IMR-90 (cell line): Measurements from ENCODE around the gene NDUFA5.

Experiments
- BHLHE40 ChIP-seq: fragments of 150-350 bp; IDR thresholded peaks from 2 replicates; pipeline ENCODE4 v1.6.1; 2016; ENCODE audit warnings: mild to moderate bottlenecking, low read depth, low read length
- TF ChIP-seq, protein P1 (sequence below): conservative IDR thresholded peaks from 2 replicates; pipeline ENCODE4 v1.5.1; 2012; ENCODE audit warnings: mild to moderate bottlenecking, low read depth, low read length, improper control_type of control experiment

GRCh38 chr7:123499211-123499970 is 58.2 kb downstream of the NDUFA5 start:
- TF ChIP-seq, protein P1, sequence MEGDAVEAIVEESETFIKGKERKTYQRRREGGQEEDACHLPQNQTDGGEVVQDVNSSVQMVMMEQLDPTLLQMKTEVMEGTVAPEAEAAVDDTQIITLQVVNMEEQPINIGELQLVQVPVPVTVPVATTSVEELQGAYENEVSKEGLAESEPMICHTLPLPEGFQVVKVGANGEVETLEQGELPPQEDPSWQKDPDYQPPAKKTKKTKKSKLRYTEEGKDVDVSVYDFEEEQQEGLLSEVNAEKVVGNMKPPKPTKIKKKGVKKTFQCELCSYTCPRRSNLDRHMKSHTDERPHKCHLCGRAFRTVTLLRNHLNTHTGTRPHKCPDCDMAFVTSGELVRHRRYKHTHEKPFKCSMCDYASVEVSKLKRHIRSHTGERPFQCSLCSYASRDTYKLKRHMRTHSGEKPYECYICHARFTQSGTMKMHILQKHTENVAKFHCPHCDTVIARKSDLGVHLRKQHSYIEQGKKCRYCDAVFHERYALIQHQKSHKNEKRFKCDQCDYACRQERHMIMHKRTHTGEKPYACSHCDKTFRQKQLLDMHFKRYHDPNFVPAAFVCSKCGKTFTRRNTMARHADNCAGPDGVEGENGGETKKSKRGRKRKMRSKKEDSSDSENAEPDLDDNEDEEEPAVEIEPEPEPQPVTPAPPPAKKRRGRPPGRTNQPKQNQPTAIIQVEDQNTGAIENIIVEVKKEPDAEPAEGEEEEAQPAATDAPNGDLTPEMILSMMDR = no peak
- TF ChIP-seq BHLHE40 = no peak
